Adrenal gland (tissue), 5 donors: ENCODE measurements around the gene GCNT1.

Source experiments
- POLR2A ChIP-seq, 2 donors: fragments of 450-650 bp; IDR thresholded peaks; one replicate each; pipeline ENCODE4 v1.6.1; 2017; ENCODE audit warnings: antibody characterized with exemption in 2 of 2, mild to moderate bottlenecking in 2 of 2, moderate library complexity in 1 of 2
- TF ChIP-seq, protein P1 (sequence below), 6 experiments: fragments of 450-650 bp in 4 of 6; fragments of 200-600 bp in 2 of 6; sonication (generic) in 1 of 6; IDR thresholded peaks; 1 replicate in 5 of 6; 2 replicates in 1 of 6; pipeline versions ENCODE4 v1.5.1 to v1.8.0; 2016 to 2021; ENCODE audit warnings: antibody characterized with exemption in 6 of 6, mild to moderate bottlenecking in 2 of 6, moderate library complexity in 1 of 6
- donor health status: DM: no; HTN: no; CAD: no.

DNA sequence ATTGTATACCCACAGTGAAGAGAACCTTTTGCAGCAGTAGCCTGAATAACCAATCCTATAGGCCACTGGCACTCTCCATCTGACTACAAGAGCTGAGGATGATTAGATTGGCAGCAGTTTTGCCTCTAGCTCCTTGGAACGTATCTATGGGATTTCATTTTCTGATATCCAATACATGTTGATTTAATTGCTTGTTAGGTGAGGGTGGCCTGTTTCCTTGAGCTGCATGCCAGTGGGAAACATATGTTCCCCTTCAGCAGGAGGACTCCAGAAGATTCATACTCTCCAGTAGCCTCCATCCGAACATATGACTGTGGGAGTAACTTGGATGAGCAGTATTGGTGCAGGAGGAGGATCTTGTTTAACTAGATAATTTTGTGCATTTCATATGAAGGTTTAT is 51.5 kb downstream of the GCNT1 start:
- TF ChIP-seq, protein P1, sequence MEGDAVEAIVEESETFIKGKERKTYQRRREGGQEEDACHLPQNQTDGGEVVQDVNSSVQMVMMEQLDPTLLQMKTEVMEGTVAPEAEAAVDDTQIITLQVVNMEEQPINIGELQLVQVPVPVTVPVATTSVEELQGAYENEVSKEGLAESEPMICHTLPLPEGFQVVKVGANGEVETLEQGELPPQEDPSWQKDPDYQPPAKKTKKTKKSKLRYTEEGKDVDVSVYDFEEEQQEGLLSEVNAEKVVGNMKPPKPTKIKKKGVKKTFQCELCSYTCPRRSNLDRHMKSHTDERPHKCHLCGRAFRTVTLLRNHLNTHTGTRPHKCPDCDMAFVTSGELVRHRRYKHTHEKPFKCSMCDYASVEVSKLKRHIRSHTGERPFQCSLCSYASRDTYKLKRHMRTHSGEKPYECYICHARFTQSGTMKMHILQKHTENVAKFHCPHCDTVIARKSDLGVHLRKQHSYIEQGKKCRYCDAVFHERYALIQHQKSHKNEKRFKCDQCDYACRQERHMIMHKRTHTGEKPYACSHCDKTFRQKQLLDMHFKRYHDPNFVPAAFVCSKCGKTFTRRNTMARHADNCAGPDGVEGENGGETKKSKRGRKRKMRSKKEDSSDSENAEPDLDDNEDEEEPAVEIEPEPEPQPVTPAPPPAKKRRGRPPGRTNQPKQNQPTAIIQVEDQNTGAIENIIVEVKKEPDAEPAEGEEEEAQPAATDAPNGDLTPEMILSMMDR (IDR thresholded peaks at IDR 0.05), result no peak
- no peak for TF ChIP-seq POLR2A (IDR thresholded peaks at IDR 0.05)
